A549 (cell line): ENCODE data around the gene ZNF804A. TPM values are rescaled to one million over a fixed set of nuclear protein-coding genes. Genes with fewer than 3 reads are reported as not detected.

Experiments used
- ATAC-seq, 2 experiments: fragments of 200-7000 bp in 1 of 2; fragments of >200 bp in 1 of 2; cut with Nextera tagmentation in 1 of 2; cut with Tn5 transposase in 1 of 2; 3 replicates each; pipeline versions ENCODE4 v1.8.0 to v1.9.1; 2018 to 2020; ENCODE audit warnings: mild to moderate bottlenecking in 1 of 2, moderate library complexity in 1 of 2
- CTCF ChIA-PET: fragments of 300-600 bp; sonication (Branson Sonifier 250); formaldehyde crosslinking; extraction: SDS; loops from one replicate; lab custom pipeline; 2021; ENCODE audit warnings: antibody characterized with exemption, inconsistent platforms; lab: Yijun Ruan, JAX
- POLR2A ChIA-PET: fragments of 350-600 bp; formaldehyde crosslinking; extraction: SDS; loops from one replicate; lab custom pipeline; 2021; ENCODE audit warnings: antibody characterized with exemption, inconsistent platforms; lab: Yijun Ruan, JAX
- DNase-seq, 2 experiments: peaks; one replicate each; pipeline versions ENCODE4 v3.0.0 to v3.0.0-alpha.2; 2011 to 2016; ENCODE audit warnings: low read depth in 1 of 2, low spot score in 1 of 2
- FAIRE-seq: peaks from 2 replicates; lab custom pipeline; 2011; peaks lifted over from hg19 to GRCh38; lab: Jason Lieb, UNC
- H3K27ac ChIP-seq, 2 experiments: fragments of >200 bp; sonication (Bioruptor Twin); formaldehyde crosslinking; 3 replicates each; pipeline ENCODE4 v1.5.1; 2016 to 2017
- H3K4me1 ChIP-seq: fragments of >200 bp; sonication (Bioruptor Twin); formaldehyde crosslinking; 3 replicates; pipeline ENCODE4 v1.6.1; 2016
- H3K4me2 ChIP-seq: fragments of >200 bp; sonication (Bioruptor Twin); formaldehyde crosslinking; 3 replicates; pipeline ENCODE4 v1.6.1; 2016
- H3K4me3 ChIP-seq: fragments of >200 bp; sonication (Bioruptor Twin); formaldehyde crosslinking; 3 replicates; pipeline ENCODE4 v1.5.1; 2016
- H3K9me3 ChIP-seq: fragments of >200 bp; sonication (Bioruptor Twin); formaldehyde crosslinking; 3 replicates; pipeline ENCODE4 v1.6.1; 2016
- CEBPB ChIP-seq, 2 experiments: fragments of >200 bp in 1 of 2; sonication (Bioruptor Twin) in 1 of 2; formaldehyde crosslinking in 1 of 2; IDR thresholded peaks; 2 replicates each; pipeline ENCODE4 v1.6.1; 2012 to 2016
- E2F6 ChIP-seq: IDR thresholded peaks from 2 replicates; pipeline ENCODE4 v1.6.1; 2012; ENCODE audit warnings: low read depth, borderline replicate concordance
- EP300 ChIP-seq, 2 experiments: fragments of >200 bp; sonication (Bioruptor Twin); formaldehyde crosslinking; IDR thresholded peaks; 2 replicates in 1 of 2; 3 replicates in 1 of 2; pipeline ENCODE4 v1.6.1; 2016 to 2017
- FOSL2 ChIP-seq, 2 experiments: fragments of 450-650 bp in 1 of 2; fragments of >200 bp in 1 of 2; sonication (Bioruptor Twin) in 1 of 2; formaldehyde crosslinking; IDR thresholded peaks; 2 replicates each; pipeline versions ENCODE4 v1.5.0 to v1.6.1; 2016 to 2020; ENCODE audit warnings: mild to moderate bottlenecking in 1 of 2, moderate library complexity in 1 of 2
- HEYL ChIP-seq: fragments of 250-450 bp; sonication (Bioruptor Pico); IDR thresholded peaks from 2 replicates; pipeline ENCODE4 v1.8.0; 2021; ENCODE audit warnings: mild to moderate bottlenecking, moderate library complexity
- JUN ChIP-seq, 2 experiments: fragments of >200 bp; sonication (Bioruptor Twin); formaldehyde crosslinking; IDR thresholded peaks; 2 replicates in 1 of 2; 3 replicates in 1 of 2; pipeline ENCODE4 v1.6.1; 2016 to 2017
- JUNB ChIP-seq: fragments of >200 bp; sonication (Bioruptor Twin); formaldehyde crosslinking; IDR thresholded peaks from 2 replicates; pipeline ENCODE4 v1.6.1; 2016
- MAZ ChIP-seq: fragments of 150-350 bp; IDR thresholded peaks from 2 replicates; pipeline ENCODE4 v1.6.1; 2014; ENCODE audit warnings: antibody characterized with exemption, low read depth, low read length, borderline replicate concordance
- PHF8 ChIP-seq: fragments of 200-600 bp; sonication (generic); IDR thresholded peaks from 2 replicates; pipeline ENCODE4 v1.6.1; 2016; ENCODE audit warnings: low read depth, mild to moderate bottlenecking, antibody characterized with exemption, moderate library complexity, borderline replicate concordance
- POLR2A ChIP-seq: IDR thresholded peaks from 2 replicates; pipeline ENCODE4 v1.6.1; 2012; ENCODE audit warnings: mild to moderate bottlenecking, low read length
- POLR2AphosphoS2 ChIP-seq: conservative IDR thresholded peaks from 2 replicates; pipeline ENCODE4 v1.6.1; 2012; ENCODE audit warnings: low read length, improper control_type of control experiment, inconsistent platforms
- RAD21 ChIP-seq, 2 experiments: fragments of >200 bp in 1 of 2; sonication (Bioruptor Twin) in 1 of 2; formaldehyde crosslinking in 1 of 2; IDR thresholded peaks in 1 of 2; conservative IDR thresholded peaks in 1 of 2; 2 replicates in 1 of 2; 3 replicates in 1 of 2; pipeline ENCODE4 v1.6.1; 2012 to 2018; ENCODE audit warnings: inconsistent platforms in 1 of 2
- REST ChIP-seq: fragments of 200-600 bp; sonication (generic); IDR thresholded peaks from 2 replicates; pipeline ENCODE4 v1.6.1; 2016; ENCODE audit warnings: antibody characterized with exemption, mild to moderate bottlenecking, moderate library complexity
- SMC3 ChIP-seq: fragments of >200 bp; sonication (Bioruptor Twin); formaldehyde crosslinking; IDR thresholded peaks from 3 replicates; pipeline ENCODE4 v1.6.1; 2018; ENCODE audit warnings: inconsistent platforms
- TFCP2L1 ChIP-seq: fragments of 250-450 bp; sonication (Bioruptor Pico); IDR thresholded peaks from 2 replicates; pipeline ENCODE4 v1.5.0; 2021; ENCODE audit warnings: mild to moderate bottlenecking
- USF2 ChIP-seq: fragments of 450-650 bp; IDR thresholded peaks from 2 replicates; pipeline ENCODE4 v1.6.1; 2014; ENCODE audit warnings: antibody characterized with exemption
- WGBS: methylation state at CpG from one replicate; pipeline ENCODE4 v1.1.6; 2017; ENCODE audit errors: missing lambda C conversion rate; 5-methylcytosine and 5-hydroxymethylcytosine counted together
- polyA plus RNA-seq, 4 experiments: library from polyadenylated mRNA; depleted of rRNA in 3 of 4; stranded (reverse); fragments of >200 nt; fragmentation: RNase III in 1 of 4; extraction: RNeasy Plus Mini Kit Qiagen cat#74134 plus additional on column Dnase treatment in 1 of 4; gene quantifications; 2 replicates in 3 of 4; 3 replicates in 1 of 4; pipeline ENCODE4 v1.2.3, GENCODE V29; 2011 to 2017
- TF ChIP-seq, protein P1 (sequence below): fragments of >200 bp; sonication (Bioruptor Twin); formaldehyde crosslinking; IDR thresholded peaks from 3 replicates; pipeline ENCODE4 v1.6.1; 2016
- TF ChIP-seq, protein P2 (sequence below): fragments of >200 bp; sonication (Bioruptor Twin); formaldehyde crosslinking; IDR thresholded peaks from 2 replicates; pipeline ENCODE4 v1.6.1; 2016
- TF ChIP-seq, protein P3 (sequence below): IDR thresholded peaks from 2 replicates; pipeline ENCODE4 v1.6.1; 2012
- TF ChIP-seq, protein P4 (sequence below): fragments of 150-350 bp; IDR thresholded peaks from 2 replicates; pipeline ENCODE4 v1.6.1; 2014; ENCODE audit warnings: low read depth, mild to moderate bottlenecking, low read length

The ZNF804A gene
- polyA plus RNA-seq, 2 of the 4 experiments (the other 2 are of a cell fraction) = not detected

GRCh38 chr2:184945326-184945725 lies 347.0 kb downstream of the ZNF804A start:
- DNase-seq = no peak
- WGBS = 4% methylated on average over 4 of the region's 4 CpGs
- ChIA-PET CTCF (no interaction called here), POLR2A (no interaction called here)
- Histone ChIP-seq H3K27ac (no peak overlapping the region), H3K9me3 (no peaks in the 10 kb centered on the region), H3K4me1 (no peaks in the 10 kb centered on the region), H3K4me2 (no peak overlapping the region), H3K4me3 (no peak overlapping the region)
- TF ChIP-seq JUNB = no peak
- TF ChIP-seq, protein P1, sequence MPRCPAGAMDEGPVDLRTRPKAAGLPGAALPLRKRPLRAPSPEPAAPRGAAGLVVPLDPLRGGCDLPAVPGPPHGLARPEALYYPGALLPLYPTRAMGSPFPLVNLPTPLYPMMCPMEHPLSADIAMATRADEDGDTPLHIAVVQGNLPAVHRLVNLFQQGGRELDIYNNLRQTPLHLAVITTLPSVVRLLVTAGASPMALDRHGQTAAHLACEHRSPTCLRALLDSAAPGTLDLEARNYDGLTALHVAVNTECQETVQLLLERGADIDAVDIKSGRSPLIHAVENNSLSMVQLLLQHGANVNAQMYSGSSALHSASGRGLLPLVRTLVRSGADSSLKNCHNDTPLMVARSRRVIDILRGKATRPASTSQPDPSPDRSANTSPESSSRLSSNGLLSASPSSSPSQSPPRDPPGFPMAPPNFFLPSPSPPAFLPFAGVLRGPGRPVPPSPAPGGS = no peak
- TF ChIP-seq TFCP2L1 = no peak
- TF ChIP-seq, protein P2, sequence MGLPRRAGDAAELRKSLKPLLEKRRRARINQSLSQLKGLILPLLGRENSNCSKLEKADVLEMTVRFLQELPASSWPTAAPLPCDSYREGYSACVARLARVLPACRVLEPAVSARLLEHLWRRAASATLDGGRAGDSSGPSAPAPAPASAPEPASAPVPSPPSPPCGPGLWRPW = no peak
- TF ChIP-seq, protein P3, sequence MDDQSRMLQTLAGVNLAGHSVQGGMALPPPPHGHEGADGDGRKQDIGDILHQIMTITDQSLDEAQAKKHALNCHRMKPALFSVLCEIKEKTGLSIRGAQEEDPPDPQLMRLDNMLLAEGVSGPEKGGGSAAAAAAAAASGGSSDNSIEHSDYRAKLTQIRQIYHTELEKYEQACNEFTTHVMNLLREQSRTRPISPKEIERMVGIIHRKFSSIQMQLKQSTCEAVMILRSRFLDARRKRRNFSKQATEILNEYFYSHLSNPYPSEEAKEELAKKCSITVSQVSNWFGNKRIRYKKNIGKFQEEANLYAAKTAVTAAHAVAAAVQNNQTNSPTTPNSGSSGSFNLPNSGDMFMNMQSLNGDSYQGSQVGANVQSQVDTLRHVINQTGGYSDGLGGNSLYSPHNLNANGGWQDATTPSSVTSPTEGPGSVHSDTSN = no peak
- TF ChIP-seq USF2 = no peak
- no peak for TF ChIP-seq E2F6
- no peak for TF ChIP-seq CEBPB (IDR thresholded peaks at IDR 0.05)
- TF ChIP-seq JUN (IDR thresholded peaks at IDR 0.05) = no peak
- TF ChIP-seq SMC3 = no peak
- TF ChIP-seq MAZ = no peak
- no peak for TF ChIP-seq HEYL (CRISPR knock-in tag)
- TF ChIP-seq RAD21 (conservative IDR thresholded peaks at IDR 0.05 in 1 of 2, IDR thresholded peaks at IDR 0.05 in 1 of 2) = no peak
- no peak for TF ChIP-seq POLR2AphosphoS2
- TF ChIP-seq FOSL2 (IDR thresholded peaks at IDR 0.05) = no peak
- no peak for TF ChIP-seq FOSL2 (CRISPR knock-in tag; IDR thresholded peaks at IDR 0.05)
- TF ChIP-seq, protein P4, sequence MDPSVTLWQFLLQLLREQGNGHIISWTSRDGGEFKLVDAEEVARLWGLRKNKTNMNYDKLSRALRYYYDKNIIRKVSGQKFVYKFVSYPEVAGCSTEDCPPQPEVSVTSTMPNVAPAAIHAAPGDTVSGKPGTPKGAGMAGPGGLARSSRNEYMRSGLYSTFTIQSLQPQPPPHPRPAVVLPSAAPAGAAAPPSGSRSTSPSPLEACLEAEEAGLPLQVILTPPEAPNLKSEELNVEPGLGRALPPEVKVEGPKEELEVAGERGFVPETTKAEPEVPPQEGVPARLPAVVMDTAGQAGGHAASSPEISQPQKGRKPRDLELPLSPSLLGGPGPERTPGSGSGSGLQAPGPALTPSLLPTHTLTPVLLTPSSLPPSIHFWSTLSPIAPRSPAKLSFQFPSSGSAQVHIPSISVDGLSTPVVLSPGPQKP = no peak
- no peak for TF ChIP-seq EP300 (IDR thresholded peaks at IDR 0.05)
- TF ChIP-seq POLR2A = no peak
- no peak for TF ChIP-seq REST
- no peak for TF ChIP-seq PHF8
- no peak for FAIRE-seq
- ATAC-seq = no peak
